GM23338 (cell line): ENCODE results near the gene HHIP.

Source experiments
- CREB1 ChIP-seq: fragments of 250-450 bp; sonication (Bioruptor Pico); IDR thresholded peaks from 2 replicates; pipeline ENCODE4 v1.5.0; 2020; ENCODE audit warnings: low read depth, mild to moderate bottlenecking, moderate library complexity
- EZH2 ChIP-seq: fragments of 200-600 bp; sonication (generic); IDR thresholded peaks from one replicate; pipeline ENCODE4 v1.8.0; 2017; ENCODE audit warnings: antibody characterized with exemption, mild to moderate bottlenecking, low read depth; ENCODE audit not compliant: unreplicated experiment
- EZH2phosphoT487 ChIP-seq: fragments of 200-600 bp; sonication (generic); IDR thresholded peaks from one replicate; pipeline ENCODE4 v1.8.1; 2018; ENCODE audit warnings: antibody characterized with exemption; ENCODE audit not compliant: unreplicated experiment
- JUNB ChIP-seq: IDR thresholded peaks from one replicate; pipeline ENCODE4 v1.6.1; 2016; ENCODE audit warnings: antibody characterized with exemption; ENCODE audit not compliant: unreplicated experiment
- POLR2AphosphoS5 ChIP-seq: IDR thresholded peaks from 2 replicates; pipeline ENCODE4 v1.6.1; 2016; ENCODE audit warnings: antibody characterized with exemption, low read depth
- ZNF114 ChIP-seq: fragments of 250-450 bp; sonication (Bioruptor Pico); IDR thresholded peaks from 2 replicates; pipeline ENCODE4 v1.5.0; 2020; ENCODE audit warnings: mild to moderate bottlenecking, moderate library complexity
- ZNF331 ChIP-seq: fragments of 250-450 bp; sonication (Bioruptor Pico); IDR thresholded peaks from 2 replicates; pipeline ENCODE4 v1.5.0; 2020; ENCODE audit warnings: low read depth, mild to moderate bottlenecking, moderate library complexity
- TF ChIP-seq, protein P1 (sequence below), 2 experiments: fragments of 200-600 bp in 1 of 2; sonication (generic) in 1 of 2; conservative IDR thresholded peaks; 2 replicates each; pipeline versions ENCODE4 v1.5.1 to v1.6.1; 2016 to 2017; ENCODE audit warnings: antibody characterized with exemption in 2 of 2, low read depth in 2 of 2, mild to moderate bottlenecking in 2 of 2, moderate library complexity in 1 of 2
- TF ChIP-seq, protein P2 (sequence below): IDR thresholded peaks from one replicate; pipeline ENCODE4 v1.6.1; 2018; ENCODE audit warnings: antibody characterized with exemption; ENCODE audit not compliant: unreplicated experiment
- TF ChIP-seq, protein P3 (sequence below): fragments of 250-450 bp; sonication (Bioruptor Pico); IDR thresholded peaks from 2 replicates; pipeline ENCODE4 v1.5.0; 2020; ENCODE audit warnings: mild to moderate bottlenecking, moderate library complexity
- TF ChIP-seq, protein P4 (sequence below): IDR thresholded peaks from 2 replicates; pipeline ENCODE4 v1.6.1; 2016; ENCODE audit warnings: antibody characterized with exemption

DNA sequence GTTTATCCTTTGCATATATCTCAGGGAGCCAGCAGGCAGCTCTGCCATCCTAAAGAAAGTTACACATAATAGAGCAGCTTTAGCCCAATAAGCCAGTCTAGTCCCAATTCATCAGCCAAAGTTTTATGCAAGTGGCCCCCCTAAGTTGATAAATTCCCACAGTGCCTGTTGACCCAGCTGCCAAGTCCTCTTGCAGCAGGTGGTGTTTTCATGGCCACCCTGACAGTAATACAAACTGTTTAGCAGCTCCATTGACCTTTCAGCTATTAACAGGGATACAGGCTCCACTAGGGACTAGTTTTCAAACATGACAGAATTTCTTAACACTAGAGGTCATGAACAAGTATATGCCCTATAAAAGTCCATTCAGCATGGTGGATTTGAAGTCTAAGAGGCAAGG, 77.5 kb downstream of the HHIP start:
- TF ChIP-seq POLR2AphosphoS5 (no peak), JUNB (no peak), EZH2 (no peak), EZH2phosphoT487 (no peak), ZNF114 (no peak), ZNF331 (CRISPR knock-in tag) (no peak), CREB1 (CRISPR knock-in tag) (no peak)
- TF ChIP-seq, protein P1, sequence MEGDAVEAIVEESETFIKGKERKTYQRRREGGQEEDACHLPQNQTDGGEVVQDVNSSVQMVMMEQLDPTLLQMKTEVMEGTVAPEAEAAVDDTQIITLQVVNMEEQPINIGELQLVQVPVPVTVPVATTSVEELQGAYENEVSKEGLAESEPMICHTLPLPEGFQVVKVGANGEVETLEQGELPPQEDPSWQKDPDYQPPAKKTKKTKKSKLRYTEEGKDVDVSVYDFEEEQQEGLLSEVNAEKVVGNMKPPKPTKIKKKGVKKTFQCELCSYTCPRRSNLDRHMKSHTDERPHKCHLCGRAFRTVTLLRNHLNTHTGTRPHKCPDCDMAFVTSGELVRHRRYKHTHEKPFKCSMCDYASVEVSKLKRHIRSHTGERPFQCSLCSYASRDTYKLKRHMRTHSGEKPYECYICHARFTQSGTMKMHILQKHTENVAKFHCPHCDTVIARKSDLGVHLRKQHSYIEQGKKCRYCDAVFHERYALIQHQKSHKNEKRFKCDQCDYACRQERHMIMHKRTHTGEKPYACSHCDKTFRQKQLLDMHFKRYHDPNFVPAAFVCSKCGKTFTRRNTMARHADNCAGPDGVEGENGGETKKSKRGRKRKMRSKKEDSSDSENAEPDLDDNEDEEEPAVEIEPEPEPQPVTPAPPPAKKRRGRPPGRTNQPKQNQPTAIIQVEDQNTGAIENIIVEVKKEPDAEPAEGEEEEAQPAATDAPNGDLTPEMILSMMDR (conservative IDR thresholded peaks at IDR 0.05; ENCODE audit: low read depth in 2 of 2), result no peak
- TF ChIP-seq, protein P2, sequence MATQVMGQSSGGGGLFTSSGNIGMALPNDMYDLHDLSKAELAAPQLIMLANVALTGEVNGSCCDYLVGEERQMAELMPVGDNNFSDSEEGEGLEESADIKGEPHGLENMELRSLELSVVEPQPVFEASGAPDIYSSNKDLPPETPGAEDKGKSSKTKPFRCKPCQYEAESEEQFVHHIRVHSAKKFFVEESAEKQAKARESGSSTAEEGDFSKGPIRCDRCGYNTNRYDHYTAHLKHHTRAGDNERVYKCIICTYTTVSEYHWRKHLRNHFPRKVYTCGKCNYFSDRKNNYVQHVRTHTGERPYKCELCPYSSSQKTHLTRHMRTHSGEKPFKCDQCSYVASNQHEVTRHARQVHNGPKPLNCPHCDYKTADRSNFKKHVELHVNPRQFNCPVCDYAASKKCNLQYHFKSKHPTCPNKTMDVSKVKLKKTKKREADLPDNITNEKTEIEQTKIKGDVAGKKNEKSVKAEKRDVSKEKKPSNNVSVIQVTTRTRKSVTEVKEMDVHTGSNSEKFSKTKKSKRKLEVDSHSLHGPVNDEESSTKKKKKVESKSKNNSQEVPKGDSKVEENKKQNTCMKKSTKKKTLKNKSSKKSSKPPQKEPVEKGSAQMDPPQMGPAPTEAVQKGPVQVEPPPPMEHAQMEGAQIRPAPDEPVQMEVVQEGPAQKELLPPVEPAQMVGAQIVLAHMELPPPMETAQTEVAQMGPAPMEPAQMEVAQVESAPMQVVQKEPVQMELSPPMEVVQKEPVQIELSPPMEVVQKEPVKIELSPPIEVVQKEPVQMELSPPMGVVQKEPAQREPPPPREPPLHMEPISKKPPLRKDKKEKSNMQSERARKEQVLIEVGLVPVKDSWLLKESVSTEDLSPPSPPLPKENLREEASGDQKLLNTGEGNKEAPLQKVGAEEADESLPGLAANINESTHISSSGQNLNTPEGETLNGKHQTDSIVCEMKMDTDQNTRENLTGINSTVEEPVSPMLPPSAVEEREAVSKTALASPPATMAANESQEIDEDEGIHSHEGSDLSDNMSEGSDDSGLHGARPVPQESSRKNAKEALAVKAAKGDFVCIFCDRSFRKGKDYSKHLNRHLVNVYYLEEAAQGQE, result no peak
- TF ChIP-seq, protein P3, sequence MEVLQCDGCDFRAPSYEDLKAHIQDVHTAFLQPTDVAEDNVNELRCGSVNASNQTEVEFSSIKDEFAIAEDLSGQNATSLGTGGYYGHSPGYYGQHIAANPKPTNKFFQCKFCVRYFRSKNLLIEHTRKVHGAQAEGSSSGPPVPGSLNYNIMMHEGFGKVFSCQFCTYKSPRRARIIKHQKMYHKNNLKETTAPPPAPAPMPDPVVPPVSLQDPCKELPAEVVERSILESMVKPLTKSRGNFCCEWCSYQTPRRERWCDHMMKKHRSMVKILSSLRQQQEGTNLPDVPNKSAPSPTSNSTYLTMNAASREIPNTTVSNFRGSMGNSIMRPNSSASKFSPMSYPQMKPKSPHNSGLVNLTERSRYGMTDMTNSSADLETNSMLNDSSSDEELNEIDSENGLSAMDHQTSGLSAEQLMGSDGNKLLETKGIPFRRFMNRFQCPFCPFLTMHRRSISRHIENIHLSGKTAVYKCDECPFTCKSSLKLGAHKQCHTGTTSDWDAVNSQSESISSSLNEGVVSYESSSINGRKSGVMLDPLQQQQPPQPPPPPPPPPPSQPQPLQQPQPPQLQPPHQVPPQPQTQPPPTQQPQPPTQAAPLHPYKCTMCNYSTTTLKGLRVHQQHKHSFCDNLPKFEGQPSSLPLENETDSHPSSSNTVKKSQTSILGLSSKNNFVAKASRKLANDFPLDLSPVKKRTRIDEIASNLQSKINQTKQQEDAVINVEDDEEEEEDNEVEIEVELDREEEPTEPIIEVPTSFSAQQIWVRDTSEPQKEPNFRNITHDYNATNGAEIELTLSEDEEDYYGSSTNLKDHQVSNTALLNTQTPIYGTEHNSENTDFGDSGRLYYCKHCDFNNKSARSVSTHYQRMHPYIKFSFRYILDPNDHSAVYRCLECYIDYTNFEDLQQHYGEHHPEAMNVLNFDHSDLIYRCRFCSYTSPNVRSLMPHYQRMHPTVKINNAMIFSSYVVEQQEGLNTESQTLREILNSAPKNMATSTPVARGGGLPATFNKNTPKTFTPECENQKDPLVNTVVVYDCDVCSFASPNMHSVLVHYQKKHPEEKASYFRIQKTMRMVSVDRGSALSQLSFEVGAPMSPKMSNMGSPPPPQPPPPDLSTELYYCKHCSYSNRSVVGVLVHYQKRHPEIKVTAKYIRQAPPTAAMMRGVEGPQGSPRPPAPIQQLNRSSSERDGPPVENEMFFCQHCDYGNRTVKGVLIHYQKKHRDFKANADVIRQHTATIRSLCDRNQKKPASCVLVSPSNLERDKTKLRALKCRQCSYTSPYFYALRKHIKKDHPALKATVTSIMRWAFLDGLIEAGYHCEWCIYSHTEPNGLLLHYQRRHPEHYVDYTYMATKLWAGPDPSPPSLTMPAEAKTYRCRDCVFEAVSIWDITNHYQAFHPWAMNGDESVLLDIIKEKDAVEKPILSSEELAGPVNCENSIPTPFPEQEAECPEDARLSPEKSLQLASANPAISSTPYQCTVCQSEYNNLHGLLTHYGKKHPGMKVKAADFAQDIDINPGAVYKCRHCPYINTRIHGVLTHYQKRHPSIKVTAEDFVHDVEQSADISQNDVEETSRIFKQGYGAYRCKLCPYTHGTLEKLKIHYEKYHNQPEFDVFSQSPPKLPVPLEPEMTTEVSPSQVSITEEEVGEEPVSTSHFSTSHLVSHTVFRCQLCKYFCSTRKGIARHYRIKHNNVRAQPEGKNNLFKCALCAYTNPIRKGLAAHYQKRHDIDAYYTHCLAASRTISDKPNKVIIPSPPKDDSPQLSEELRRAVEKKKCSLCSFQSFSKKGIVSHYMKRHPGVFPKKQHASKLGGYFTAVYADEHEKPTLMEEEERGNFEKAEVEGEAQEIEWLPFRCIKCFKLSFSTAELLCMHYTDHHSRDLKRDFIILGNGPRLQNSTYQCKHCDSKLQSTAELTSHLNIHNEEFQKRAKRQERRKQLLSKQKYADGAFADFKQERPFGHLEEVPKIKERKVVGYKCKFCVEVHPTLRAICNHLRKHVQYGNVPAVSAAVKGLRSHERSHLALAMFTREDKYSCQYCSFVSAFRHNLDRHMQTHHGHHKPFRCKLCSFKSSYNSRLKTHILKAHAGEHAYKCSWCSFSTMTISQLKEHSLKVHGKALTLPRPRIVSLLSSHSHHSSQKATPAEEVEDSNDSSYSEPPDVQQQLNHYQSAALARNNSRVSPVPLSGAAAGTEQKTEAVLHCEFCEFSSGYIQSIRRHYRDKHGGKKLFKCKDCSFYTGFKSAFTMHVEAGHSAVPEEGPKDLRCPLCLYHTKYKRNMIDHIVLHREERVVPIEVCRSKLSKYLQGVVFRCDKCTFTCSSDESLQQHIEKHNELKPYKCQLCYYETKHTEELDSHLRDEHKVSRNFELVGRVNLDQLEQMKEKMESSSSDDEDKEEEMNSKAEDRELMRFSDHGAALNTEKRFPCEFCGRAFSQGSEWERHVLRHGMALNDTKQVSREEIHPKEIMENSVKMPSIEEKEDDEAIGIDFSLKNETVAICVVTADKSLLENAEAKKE, result no peak
- TF ChIP-seq, protein P4, sequence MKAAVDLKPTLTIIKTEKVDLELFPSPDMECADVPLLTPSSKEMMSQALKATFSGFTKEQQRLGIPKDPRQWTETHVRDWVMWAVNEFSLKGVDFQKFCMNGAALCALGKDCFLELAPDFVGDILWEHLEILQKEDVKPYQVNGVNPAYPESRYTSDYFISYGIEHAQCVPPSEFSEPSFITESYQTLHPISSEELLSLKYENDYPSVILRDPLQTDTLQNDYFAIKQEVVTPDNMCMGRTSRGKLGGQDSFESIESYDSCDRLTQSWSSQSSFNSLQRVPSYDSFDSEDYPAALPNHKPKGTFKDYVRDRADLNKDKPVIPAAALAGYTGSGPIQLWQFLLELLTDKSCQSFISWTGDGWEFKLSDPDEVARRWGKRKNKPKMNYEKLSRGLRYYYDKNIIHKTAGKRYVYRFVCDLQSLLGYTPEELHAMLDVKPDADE, result no peak
